HG02678 (cell line): Measurements from ENCODE around the gene WFDC5.
"Not testable (repeated sequence)": the region's sequence is repeated elsewhere in the genome, so short reads cannot be mapped to it uniquely, and the experiment has no call there.

ENCODE experiments used
- ATAC-seq: cut with Tn5 transposase; IDR thresholded peaks from one replicate; pipeline ENCODE4 v1.9.1; 2021; ENCODE audit warnings: mild to moderate bottlenecking, moderate library complexity; ENCODE audit not compliant: unreplicated experiment

WFDC5 gene

GRCh38 chr20:45090481-45090880 lies 24.5 kb downstream of the WFDC5 start:
- ATAC-seq = no peak

- no peak for ATAC-seq
Observed at GRCh38 chr20:45088247-45088646, 26.7 kb downstream of the WFDC5 start.

GRCh38 chr20:45087814-45088213 lies 27.2 kb downstream of the WFDC5 start:
- no peak for ATAC-seq

- no peak for ATAC-seq
Observed at GRCh38 chr20:45087097-45087790, 27.7 kb downstream of the WFDC5 start.

GRCh38 chr20:45085867-45086266 lies 29.1 kb downstream of the WFDC5 start:
- ATAC-seq = no peak

- no peak for ATAC-seq
Observed at GRCh38 chr20:45085289-45085688, 29.7 kb downstream of the WFDC5 start.

- no peak for ATAC-seq
Observed at GRCh38 chr20:45083127-45083526, 31.8 kb downstream of the WFDC5 start.

GRCh38 chr20:45082468-45082867 lies 32.5 kb downstream of the WFDC5 start:
- ATAC-seq = no peak

GRCh38 chr20:45080867-45081624 lies 33.9 kb downstream of the WFDC5 start:
- ATAC-seq = no peak

- no peak for ATAC-seq
Observed at GRCh38 chr20:45077559-45077958, 37.4 kb downstream of the WFDC5 start.

- ATAC-seq = no peak
Observed at GRCh38 chr20:45073221-45073620, 41.8 kb downstream of the WFDC5 start.

GRCh38 chr20:45072066-45072465 lies 42.9 kb downstream of the WFDC5 start:
- no peak for ATAC-seq

- ATAC-seq = no peak
Observed at GRCh38 chr20:45070932-45071632, 43.9 kb downstream of the WFDC5 start.

GRCh38 chr20:45069261-45069660 lies 45.7 kb downstream of the WFDC5 start:
- ATAC-seq = no peak

- no peak for ATAC-seq
Observed at GRCh38 chr20:45067558-45067957, 47.4 kb downstream of the WFDC5 start.

- no peak for ATAC-seq
Observed at GRCh38 chr20:45067087-45067486, 47.9 kb downstream of the WFDC5 start.

GRCh38 chr20:45066372-45066771 lies 48.6 kb downstream of the WFDC5 start:
- no peak for ATAC-seq

GRCh38 chr20:45064812-45065211 lies 50.2 kb downstream of the WFDC5 start:
- no peak for ATAC-seq

- not testable (repeated sequence) for ATAC-seq
Observed at GRCh38 chr20:45063107-45063506, 51.9 kb downstream of the WFDC5 start.

- no peak for ATAC-seq
Observed at GRCh38 chr20:45061244-45061643, 53.7 kb downstream of the WFDC5 start.

- ATAC-seq = no peak
Observed at GRCh38 chr20:45060294-45060693, 54.7 kb downstream of the WFDC5 start.
